Measurements from ENCODE around the gene PHLDA3. TPM values are rescaled to one million over a fixed set of nuclear protein-coding genes. Genes with fewer than 3 reads are reported as not detected.

The PHLDA3 gene
- total RNA-seq, 4 donors from 2014 or later: 63.0 to 110 (median 72.1) TPM

DNA sequence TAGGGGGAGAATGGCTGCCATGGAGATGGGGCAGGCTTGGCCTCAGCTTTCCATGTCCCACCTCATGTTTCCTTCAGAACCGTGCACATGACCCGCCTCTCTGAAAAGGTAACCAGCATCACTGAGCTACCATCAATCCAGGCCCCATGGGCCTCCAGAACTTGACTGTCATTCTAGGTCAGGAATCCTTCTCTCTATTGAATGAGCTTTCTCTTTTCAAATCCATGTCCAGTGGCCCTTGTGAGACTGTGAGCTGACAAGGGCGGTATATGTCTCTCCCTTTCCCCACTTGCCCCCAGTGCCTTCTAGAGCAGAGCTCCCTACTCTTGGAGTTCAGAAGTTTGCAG lies 33.5 kb upstream of the PHLDA3 start:
- no peak for DNase-seq (ENCODE audit: low spot score in 2 of 2)
- 80 to 83% methylated on average over 3 of the region's 3 CpGs for WGBS, 2 donors
- H3K4me3 ChIP-seq (ENCODE audit: low read depth, poor library complexity, severe bottlenecking): no peak overlapping the region
- no peak for TF ChIP-seq POLR2A (IDR thresholded peaks at IDR 0.05)
- TF ChIP-seq, protein P1, sequence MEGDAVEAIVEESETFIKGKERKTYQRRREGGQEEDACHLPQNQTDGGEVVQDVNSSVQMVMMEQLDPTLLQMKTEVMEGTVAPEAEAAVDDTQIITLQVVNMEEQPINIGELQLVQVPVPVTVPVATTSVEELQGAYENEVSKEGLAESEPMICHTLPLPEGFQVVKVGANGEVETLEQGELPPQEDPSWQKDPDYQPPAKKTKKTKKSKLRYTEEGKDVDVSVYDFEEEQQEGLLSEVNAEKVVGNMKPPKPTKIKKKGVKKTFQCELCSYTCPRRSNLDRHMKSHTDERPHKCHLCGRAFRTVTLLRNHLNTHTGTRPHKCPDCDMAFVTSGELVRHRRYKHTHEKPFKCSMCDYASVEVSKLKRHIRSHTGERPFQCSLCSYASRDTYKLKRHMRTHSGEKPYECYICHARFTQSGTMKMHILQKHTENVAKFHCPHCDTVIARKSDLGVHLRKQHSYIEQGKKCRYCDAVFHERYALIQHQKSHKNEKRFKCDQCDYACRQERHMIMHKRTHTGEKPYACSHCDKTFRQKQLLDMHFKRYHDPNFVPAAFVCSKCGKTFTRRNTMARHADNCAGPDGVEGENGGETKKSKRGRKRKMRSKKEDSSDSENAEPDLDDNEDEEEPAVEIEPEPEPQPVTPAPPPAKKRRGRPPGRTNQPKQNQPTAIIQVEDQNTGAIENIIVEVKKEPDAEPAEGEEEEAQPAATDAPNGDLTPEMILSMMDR (IDR thresholded peaks at IDR 0.05): no peak
- intact Hi-C loops (cut with DNase I; ENCODE audit: low total_unique reads): no loop called here

DNA sequence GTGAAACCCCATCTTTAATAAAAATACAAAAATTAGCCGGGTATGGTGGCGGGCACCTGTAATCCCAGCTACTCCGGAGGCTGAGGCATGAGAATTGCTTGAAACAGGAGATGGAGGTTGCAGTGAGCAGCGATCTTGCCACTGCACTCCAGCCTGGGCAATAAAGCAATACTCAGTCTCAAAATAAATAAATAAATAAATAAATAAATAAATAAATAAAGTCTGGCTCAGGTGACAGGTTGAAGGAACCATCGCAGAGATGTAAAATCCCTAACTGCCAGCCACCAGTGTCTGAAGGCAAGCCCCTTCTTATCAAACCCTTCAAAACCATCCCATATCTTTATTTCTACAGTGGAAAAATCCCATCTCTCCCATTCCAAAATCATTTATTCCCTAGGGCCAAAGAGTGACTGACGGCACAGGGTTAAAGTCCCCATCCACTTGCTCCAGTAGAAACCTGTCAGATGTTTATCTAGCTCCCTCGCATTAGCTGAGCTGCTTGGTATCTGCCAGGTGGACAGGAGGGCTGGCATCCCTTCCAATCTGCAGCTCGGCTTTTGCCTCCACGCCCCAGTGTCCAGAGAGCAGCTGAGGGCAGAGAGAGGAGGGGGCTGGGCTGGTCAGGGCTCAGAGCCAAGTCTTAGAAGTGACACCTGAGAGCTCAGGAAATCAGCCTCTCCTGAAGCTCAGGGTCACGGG lies 33.0 kb upstream of the PHLDA3 start:
- H3K4me3 ChIP-seq (ENCODE audit: low read depth, poor library complexity, severe bottlenecking): no peak overlapping the region
- intact Hi-C loops (cut with DNase I; ENCODE audit: low total_unique reads): no loop called here
- TF ChIP-seq, protein P1 (IDR thresholded peaks at IDR 0.05): no peak
- no peak for TF ChIP-seq POLR2A (IDR thresholded peaks at IDR 0.05)
- 72% methylated on average over 9 to 10 of the region's 10 CpGs for WGBS, 2 donors
- DNase-seq (ENCODE audit: low spot score in 2 of 2): no peak

DNA sequence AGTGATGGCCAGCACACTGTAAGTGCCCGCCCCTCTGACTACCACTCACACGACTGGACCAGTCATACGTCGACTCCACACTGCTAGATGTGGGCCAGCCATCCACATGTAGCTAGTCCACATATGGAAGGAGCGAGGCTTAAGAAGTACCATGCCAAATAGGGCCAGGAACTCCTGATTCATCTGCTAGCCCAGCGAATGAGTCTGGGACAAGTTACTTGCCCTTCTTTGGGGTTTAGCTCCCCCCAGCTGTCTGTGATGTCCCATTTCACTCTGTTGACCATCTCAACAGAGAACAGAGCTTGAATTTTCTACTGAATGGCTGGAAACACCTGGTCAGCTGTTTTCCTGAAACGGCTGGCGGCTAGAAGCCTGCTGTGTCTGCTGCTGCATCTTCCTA lies 32.2 kb upstream of the PHLDA3 start:
- H3K4me3 ChIP-seq (ENCODE audit: low read depth, poor library complexity, severe bottlenecking): no peak overlapping the region
- no peak for TF ChIP-seq POLR2A (IDR thresholded peaks at IDR 0.05)
- TF ChIP-seq, protein P1 (IDR thresholded peaks at IDR 0.05): no peak
- WGBS, 2 donors: 84 to 90% methylated on average over 8 of the region's 8 CpGs
- intact Hi-C loops (cut with DNase I; ENCODE audit: low total_unique reads): no loop called here
- DNase-seq (ENCODE audit: low spot score in 2 of 2): no peak

DNA sequence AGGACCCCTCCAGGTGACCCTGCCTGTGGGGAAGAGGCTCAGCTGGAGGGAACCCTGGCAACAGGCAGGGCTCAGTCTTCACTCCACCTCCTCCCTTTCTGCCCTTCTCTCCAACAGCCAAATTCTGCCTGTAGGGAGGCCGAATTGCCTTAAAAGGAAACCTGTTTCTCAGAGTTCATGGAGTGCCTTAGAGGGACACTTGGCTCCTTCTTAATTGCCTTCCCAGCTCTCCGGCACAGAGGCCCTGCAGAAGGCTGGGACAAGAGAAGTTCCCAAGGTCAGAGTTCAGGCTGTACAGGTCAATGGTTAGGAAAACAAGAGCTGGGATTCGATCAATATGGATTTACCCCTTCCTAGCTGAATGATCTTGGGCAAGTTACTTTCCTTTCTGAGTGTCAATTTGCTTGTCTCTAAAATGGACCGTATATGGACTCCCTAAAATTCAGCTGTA lies 31.7 kb upstream of the PHLDA3 start:
- H3K4me3 ChIP-seq (ENCODE audit: low read depth, poor library complexity, severe bottlenecking): no peak overlapping the region
- intact Hi-C loops (cut with DNase I; ENCODE audit: low total_unique reads): no loop called here
- no peak for DNase-seq (ENCODE audit: low spot score in 2 of 2)
- WGBS, 2 donors: 33 to 43% methylated on average over 4 of the region's 4 CpGs
- TF ChIP-seq POLR2A (IDR thresholded peaks at IDR 0.05): no peak
- TF ChIP-seq, protein P1 (IDR thresholded peaks at IDR 0.05): no peak

- no peak overlapping the region for H3K4me3 ChIP-seq (ENCODE audit: low read depth, poor library complexity, severe bottlenecking)
- WGBS, 2 donors: 41 to 53% methylated on average over 8 of the region's 8 CpGs
- no peak for TF ChIP-seq POLR2A (IDR thresholded peaks at IDR 0.05)
- TF ChIP-seq, protein P1 (IDR thresholded peaks at IDR 0.05): no peak
- intact Hi-C loops (cut with DNase I; ENCODE audit: low total_unique reads): no loop called here
- no peak for DNase-seq (ENCODE audit: low spot score in 2 of 2)
Observed at GRCh38 chr1:201499795-201500669, 31.0 kb upstream of the PHLDA3 start.
